Epidermal melanocyte (primary cell): ENCODE measurements around the gene FOXO3B.
"Not testable (repeated sequence)": the region's sequence is repeated elsewhere in the genome, so short reads cannot be mapped to it uniquely, and the experiment has no call there.

Experiments
- DNase-seq: peaks from one replicate; pipeline ENCODE4 v3.0.0; 2011; ENCODE audit warnings: low spot score; ENCODE audit not compliant: insufficient read length

FOXO3B gene

GRCh38 chr17:18661924-18662624 lies 20.0 kb downstream of the FOXO3B start:
- not testable (repeated sequence) for DNase-seq

DNA sequence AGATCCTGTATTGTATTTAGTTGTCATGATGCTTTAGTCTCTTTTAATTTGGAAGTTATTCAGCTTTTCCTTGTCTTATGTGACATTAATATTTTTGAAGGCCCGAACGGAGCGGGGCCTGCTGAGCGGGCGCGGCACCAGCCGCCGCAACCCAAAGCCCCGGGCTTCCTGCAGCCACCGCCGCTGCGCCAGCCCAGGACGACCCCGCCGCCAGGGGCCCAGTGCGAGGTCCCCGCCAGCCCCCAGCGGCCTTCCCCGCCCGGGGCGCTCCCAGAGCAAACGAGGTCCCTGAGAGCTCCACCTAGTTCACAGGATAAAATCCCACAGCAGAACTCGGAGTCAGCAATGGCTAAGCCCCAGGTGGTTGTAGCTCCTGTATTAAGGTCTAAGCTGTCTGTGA lies 32.0 kb downstream of the FOXO3B start:
- not testable (repeated sequence) for DNase-seq

DNA sequence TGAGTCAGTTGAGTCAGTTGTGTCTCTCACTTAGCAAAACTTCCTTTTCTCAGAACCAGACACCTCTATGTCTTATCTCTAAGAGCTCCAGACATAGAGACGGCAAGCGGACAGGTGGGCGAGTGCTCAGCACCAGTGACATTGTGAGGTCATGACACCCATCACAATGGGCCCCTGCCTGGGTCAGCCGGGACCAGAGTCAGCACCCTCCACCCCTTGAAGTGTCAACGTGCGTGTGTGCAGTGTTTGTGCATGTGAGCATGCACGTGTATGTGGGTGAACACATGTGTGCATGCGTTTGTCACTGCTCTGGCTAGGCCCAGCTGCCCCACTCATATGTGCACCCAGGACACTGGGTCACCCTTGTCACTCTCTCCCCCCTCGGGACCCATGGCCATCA lies 37.8 kb downstream of the FOXO3B start, which contains the start of gene TBC1D28:
TSS of gene TBC1D28 (minus strand) at position 101 of the 400 bp plus-strand sequence. CDS start 3,039 bp downstream, outside the sequence.
- DNase-seq = not testable (repeated sequence)

GRCh38 chr17:18643124-18643523 lies 39.0 kb downstream of the FOXO3B start:
- not testable (repeated sequence) for DNase-seq

DNA sequence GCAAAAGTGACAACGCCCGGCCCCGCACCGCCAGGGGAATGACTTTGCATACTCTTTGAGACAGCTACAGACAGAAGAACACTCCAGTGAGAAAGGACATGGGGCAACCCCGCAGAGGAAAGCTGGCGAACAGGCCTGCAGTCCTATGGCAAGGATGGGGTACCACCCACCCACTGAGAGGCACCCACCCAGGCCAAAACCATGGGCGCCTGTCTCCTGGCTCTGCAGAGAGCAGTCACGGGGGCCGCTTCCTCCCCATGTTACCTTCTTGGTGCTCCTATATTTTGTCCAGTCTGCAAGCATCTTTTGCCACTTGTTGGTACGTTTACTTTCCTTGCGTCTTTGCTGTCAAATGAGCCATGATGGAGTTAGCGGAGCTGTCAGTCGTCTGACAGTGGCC lies 43.8 kb downstream of the FOXO3B start:
- not testable (repeated sequence) for DNase-seq

DNA sequence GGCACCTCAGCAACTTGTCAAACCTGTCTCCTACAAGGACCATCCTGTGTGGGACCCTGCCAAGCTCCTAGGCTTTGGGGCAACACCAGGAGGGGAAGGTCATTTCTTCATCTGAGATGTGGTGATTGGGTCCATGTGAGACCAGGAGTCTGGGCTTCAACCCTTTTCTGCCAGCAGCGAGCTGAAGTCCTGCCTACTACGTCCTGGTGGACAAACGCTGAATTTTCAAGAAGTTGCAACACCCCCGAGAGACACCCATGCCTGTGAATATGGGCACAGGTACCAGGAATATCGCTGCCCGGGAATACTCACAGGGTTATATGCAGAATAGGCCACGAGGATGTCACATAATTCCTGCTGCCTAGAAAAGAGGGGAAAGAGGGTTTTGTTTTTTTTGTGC lies 45.9 kb downstream of the FOXO3B start:
- DNase-seq = not testable (repeated sequence)

GRCh38 chr17:18635773-18636172 lies 46.3 kb downstream of the FOXO3B start:
- DNase-seq = not testable (repeated sequence)

GRCh38 chr17:18634550-18635263 lies 47.4 kb downstream of the FOXO3B start:
- not testable (repeated sequence) for DNase-seq
